Measurements from ENCODE around the gene HMCN1.

DNA sequence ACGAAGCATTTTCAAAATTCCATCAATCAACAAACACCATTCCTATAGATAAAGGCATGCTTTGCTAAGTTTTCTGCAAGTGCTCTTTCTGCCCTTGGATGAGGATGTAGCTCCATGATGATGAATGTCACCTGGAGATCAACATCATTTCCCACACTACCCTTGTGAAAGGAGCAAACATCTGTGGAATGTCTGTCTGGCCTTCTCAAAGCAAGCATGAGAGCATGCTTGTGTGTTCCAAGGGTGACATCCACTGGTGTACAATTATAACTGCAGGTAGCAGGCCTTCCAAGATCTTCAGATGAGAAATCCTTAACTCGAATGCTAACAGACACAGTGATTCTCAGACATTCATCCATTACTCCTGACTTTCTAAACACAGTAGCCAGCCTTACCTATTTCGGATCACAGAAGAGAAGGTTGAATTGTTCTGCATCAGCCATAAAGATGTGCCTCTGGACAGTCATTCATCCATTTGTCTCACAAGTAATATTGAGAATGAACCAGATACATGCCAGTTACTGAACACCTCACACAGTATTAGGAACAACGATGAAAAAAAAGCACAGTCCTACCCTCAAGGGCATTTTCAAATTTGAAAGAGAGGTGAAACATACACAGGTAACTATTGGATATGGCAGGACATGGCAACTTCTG is 478.5 kb downstream of the HMCN1 start:
- TF ChIP-seq, protein P1, sequence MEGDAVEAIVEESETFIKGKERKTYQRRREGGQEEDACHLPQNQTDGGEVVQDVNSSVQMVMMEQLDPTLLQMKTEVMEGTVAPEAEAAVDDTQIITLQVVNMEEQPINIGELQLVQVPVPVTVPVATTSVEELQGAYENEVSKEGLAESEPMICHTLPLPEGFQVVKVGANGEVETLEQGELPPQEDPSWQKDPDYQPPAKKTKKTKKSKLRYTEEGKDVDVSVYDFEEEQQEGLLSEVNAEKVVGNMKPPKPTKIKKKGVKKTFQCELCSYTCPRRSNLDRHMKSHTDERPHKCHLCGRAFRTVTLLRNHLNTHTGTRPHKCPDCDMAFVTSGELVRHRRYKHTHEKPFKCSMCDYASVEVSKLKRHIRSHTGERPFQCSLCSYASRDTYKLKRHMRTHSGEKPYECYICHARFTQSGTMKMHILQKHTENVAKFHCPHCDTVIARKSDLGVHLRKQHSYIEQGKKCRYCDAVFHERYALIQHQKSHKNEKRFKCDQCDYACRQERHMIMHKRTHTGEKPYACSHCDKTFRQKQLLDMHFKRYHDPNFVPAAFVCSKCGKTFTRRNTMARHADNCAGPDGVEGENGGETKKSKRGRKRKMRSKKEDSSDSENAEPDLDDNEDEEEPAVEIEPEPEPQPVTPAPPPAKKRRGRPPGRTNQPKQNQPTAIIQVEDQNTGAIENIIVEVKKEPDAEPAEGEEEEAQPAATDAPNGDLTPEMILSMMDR (IDR thresholded peaks at IDR 0.05) = peak; percentile 94
- TF ChIP-seq ZFX (IDR thresholded peaks at IDR 0.05; ENCODE audit: borderline replicate concordance) = no peak

Data from 22Rv1 (cell line).